Testis (tissue), 3 donors: Measurements from ENCODE around the gene IFT74. TPM values are rescaled to one million over a fixed set of nuclear protein-coding genes. Genes with fewer than 3 reads are reported as not detected.

ENCODE experiments used
- DNase-seq: peaks from one replicate; pipeline ENCODE4 v3.0.0-alpha.2; 2019
- H3K27ac ChIP-seq, 2 donors: fragments of 200-600 bp; sonication (generic); one replicate each; pipeline ENCODE4 v1.5.1; 2019
- H3K27me3 ChIP-seq: fragments of 200-600 bp; sonication (generic); one replicate; pipeline ENCODE4 v1.5.1; 2019
- H3K36me3 ChIP-seq: fragments of 200-600 bp; sonication (generic); one replicate; pipeline ENCODE4 v1.5.1; 2017; ENCODE audit warnings: low read depth; ENCODE audit errors: missing control alignments
- H3K4me1 ChIP-seq: fragments of 200-600 bp; sonication (generic); one replicate; pipeline ENCODE4 v1.5.1; 2019
- H3K4me3 ChIP-seq, 2 donors: fragments of 200-600 bp; sonication (generic); one replicate each; pipeline ENCODE4 v1.5.1; 2017 to 2019
- H3K9me3 ChIP-seq: fragments of 200-600 bp; sonication (generic); one replicate; pipeline ENCODE4 v1.5.1; 2017
- CTCF ChIP-seq, 3 experiments: fragments of 450-650 bp in 2 of 3; fragments of 200-600 bp in 1 of 3; sonication (generic) in 1 of 3; IDR thresholded peaks; one replicate each; pipeline ENCODE4 v1.5.1; 2016 to 2019; ENCODE audit warnings: antibody characterized with exemption in 3 of 3, mild to moderate bottlenecking in 2 of 3, moderate library complexity in 1 of 3
- POLR2A ChIP-seq: fragments of 450-650 bp; IDR thresholded peaks from one replicate; pipeline ENCODE4 v1.6.1; 2017; ENCODE audit warnings: antibody characterized with exemption, mild to moderate bottlenecking, moderate library complexity
- WGBS, 2 donors: methylation state at CpG; one replicate each; pipeline ENCODE4 v1.1.5; 2018; 5-methylcytosine and 5-hydroxymethylcytosine counted together
- intact Hi-C: fragments of 100-400 bp; cut with DNase I; formaldehyde crosslinking; loops from one replicate; pipeline ENCODE4 v1.15.1; 2023; ENCODE audit warnings: low total_unique reads
- polyA plus RNA-seq: library from polyadenylated mRNA; stranded (reverse); fragments of 350-450 nt; fragmentation: Illumina TruSeq; extraction: RNeasy Lipid Tissue Mini Kit (QIAGEN cat#74804); gene quantifications from one replicate; pipeline ENCODE4 v1.2.3, GENCODE V29; 2014; ENCODE audit warnings: low read depth, low replicate concordance; ENCODE audit not compliant: insufficient read depth
- total RNA-seq, 2 donors: library from RNA; depleted of rRNA; stranded (reverse); fragments of >200 nt; gene quantifications; one replicate each; pipeline ENCODE4 v1.2.3, GENCODE V29; 2016

Gene IFT74
- total and polyA plus RNA-seq, 3 donors from 2014 or later: 20.7 to 37.5 (median 30.2) TPM

- H3K27ac ChIP-seq: no peak overlapping the region
- H3K27me3 ChIP-seq: no peaks in the 10 kb centered on the region
- no peak for TF ChIP-seq CTCF (IDR thresholded peaks at IDR 0.05)
- TF ChIP-seq POLR2A: no peak
- 81% methylated on average over 2 of the region's 2 CpGs for WGBS, 2 donors
- DNase-seq: no peak
- H3K36me3 ChIP-seq: no peaks in the 10 kb centered on the region
- intact Hi-C loops: no loop called here
- no peaks in the 10 kb centered on the region for H3K4me1 ChIP-seq
- no peak overlapping the region for H3K4me3 ChIP-seq
- H3K9me3 ChIP-seq: no peaks in the 10 kb centered on the region
Measured at GRCh38 chr9:27112235-27112634, 156.0 kb downstream of the IFT74 start.

Other genes with a start within 250 kb of the IFT74 start
- 10 to 100 TPM; 25.1 to 27.6 TPM for gene CAAP1, start 63.6 kb upstream of the IFT74 start, total RNA-seq
- 24.2 TPM for gene CAAP1, start 63.6 kb upstream of the IFT74 start, polyA plus RNA-seq
- 10 to 100 TPM; 42.6 to 44.2 TPM for gene PLAA, start 9.2 kb upstream of the IFT74 start, total RNA-seq
- gene PLAA, start 9.2 kb upstream of the IFT74 start, polyA plus RNA-seq: 41.4 TPM
- gene LRRC19, start 49.3 kb downstream of the IFT74 start, total RNA-seq: under 1 TPM in 1 of 2 donors, not detected in 1; 0.08 TPM
- gene LRRC19, start 49.3 kb downstream of the IFT74 start, polyA plus RNA-seq: 0.38 TPM
- gene TEK, start 152.8 kb downstream of the IFT74 start, total RNA-seq: 1 to 10 TPM; 3.2 to 3.9 TPM
- gene TEK, start 152.8 kb downstream of the IFT74 start, polyA plus RNA-seq: 3.7 TPM